ENCODE measurements around the gene SORCS2.
A peak's percentile ranks its signal among the peaks of the same experiment; 100 is the strongest.

SORCS2 gene

GRCh38 chr4:7361280-7361895 lies 169.1 kb downstream of the SORCS2 start:
- Histone ChIP-seq H2BK5ac (ENCODE audit: low read depth, low read length, poor library complexity) (no peak overlapping the region), H3K9me3 (ENCODE audit: insufficient read depth, low read depth, low read length) (peaks cover 4% of the 10 kb centered on the region), H3K4me2 (ENCODE audit: low read length) (no peak overlapping the region), H3K79me1 (ENCODE audit: low read length) (no peaks in the 10 kb centered on the region), H3K14ac (ENCODE audit: low read length) (no peak overlapping the region), H3K18ac (ENCODE audit: low read length) (no peak overlapping the region), H2BK120ac (ENCODE audit: insufficient read depth, low read length, poor library complexity) (no peak overlapping the region), H3K27ac (ENCODE audit: low read depth, low read length) (no peak overlapping the region), H3K36me3 (ENCODE audit: control insufficient read depth in 1 of 2, insufficient read depth in 2 of 2, low read length in 2 of 2) (no peaks in the 10 kb centered on the region), H3K4ac (ENCODE audit: low read depth, low read length) (no peak overlapping the region), H3K9ac (ENCODE audit: low read length) (no peak overlapping the region), H3K4me1 (ENCODE audit: control insufficient read depth in 1 of 2, insufficient read depth in 2 of 2, low read length in 2 of 2) (peaks cover 0 to 2% of the 10 kb centered on the region in 2 experiments), H2BK12ac (ENCODE audit: low read length) (no peak overlapping the region), H3K79me2 (ENCODE audit: control insufficient read depth, insufficient read depth, low read length, poor library complexity) (no peaks in the 10 kb centered on the region), H4K12ac (ENCODE audit: low read depth, low read length) (no peak overlapping the region), H2AFZ (ENCODE audit: insufficient read depth, low read length, poor library complexity) (no peak overlapping the region), H4K8ac (ENCODE audit: low read depth, low read length) (no peak overlapping the region), H3K4me3 (ENCODE audit: low read depth, low read length) (no peak overlapping the region), H3K23ac (ENCODE audit: low read length) (no peak overlapping the region), H3K27me3 (ENCODE audit: insufficient read depth, low read length) (no peaks in the 10 kb centered on the region), H2AK5ac (ENCODE audit: low read length) (no peak overlapping the region), H4K91ac (ENCODE audit: low read depth, low read length) (no peak overlapping the region)
- no peak for DNase-seq
- WGBS (ENCODE audit: extremely low coverage, insufficient coverage, insufficient read length): no CpG with 5 or more reads among the region's 14 CpGs

GRCh38 chr4:7362341-7362740 lies 170.0 kb downstream of the SORCS2 start:
- H3K4me2 ChIP-seq (ENCODE audit: low read length): no peak overlapping the region
- no peaks in the 10 kb centered on the region for H3K79me2 ChIP-seq (ENCODE audit: control insufficient read depth, insufficient read depth, low read length, poor library complexity)
- no peak overlapping the region for H4K12ac ChIP-seq (ENCODE audit: low read depth, low read length)
- no peak overlapping the region for H2BK5ac ChIP-seq (ENCODE audit: low read depth, low read length, poor library complexity)
- no peak overlapping the region for H4K91ac ChIP-seq (ENCODE audit: low read depth, low read length)
- no peak overlapping the region for H2BK12ac ChIP-seq (ENCODE audit: low read length)
- no peak overlapping the region for H3K4ac ChIP-seq (ENCODE audit: low read depth, low read length)
- H3K23ac ChIP-seq (ENCODE audit: low read length): no peak overlapping the region
- no peak overlapping the region for H3K27ac ChIP-seq (ENCODE audit: low read depth, low read length)
- no peak overlapping the region for H3K14ac ChIP-seq (ENCODE audit: low read length)
- no peaks in the 10 kb centered on the region for H3K79me1 ChIP-seq (ENCODE audit: low read length)
- no peak overlapping the region for H3K4me3 ChIP-seq (ENCODE audit: low read depth, low read length)
- H3K4me1 ChIP-seq (ENCODE audit: control insufficient read depth in 1 of 2, insufficient read depth in 2 of 2, low read length in 2 of 2): peaks cover 0 to 2% of the 10 kb centered on the region in 2 experiments
- H2AFZ ChIP-seq (ENCODE audit: insufficient read depth, low read length, poor library complexity): no peak overlapping the region
- no peak overlapping the region for H2AK5ac ChIP-seq (ENCODE audit: low read length)
- no peak overlapping the region for H4K8ac ChIP-seq (ENCODE audit: low read depth, low read length)
- H3K9ac ChIP-seq (ENCODE audit: low read length): no peak overlapping the region
- WGBS (ENCODE audit: extremely low coverage, insufficient coverage, insufficient read length): no CpG with 5 or more reads among the region's 2 CpGs
- no peak for DNase-seq
- H3K27me3 ChIP-seq (ENCODE audit: insufficient read depth, low read length): no peaks in the 10 kb centered on the region
- no peak overlapping the region for H2BK120ac ChIP-seq (ENCODE audit: insufficient read depth, low read length, poor library complexity)
- H3K18ac ChIP-seq (ENCODE audit: low read length): no peak overlapping the region
- H3K36me3 ChIP-seq (ENCODE audit: control insufficient read depth in 1 of 2, insufficient read depth in 2 of 2, low read length in 2 of 2): no peaks in the 10 kb centered on the region
- peaks cover 4% of the 10 kb centered on the region for H3K9me3 ChIP-seq (ENCODE audit: insufficient read depth, low read depth, low read length)

DNA sequence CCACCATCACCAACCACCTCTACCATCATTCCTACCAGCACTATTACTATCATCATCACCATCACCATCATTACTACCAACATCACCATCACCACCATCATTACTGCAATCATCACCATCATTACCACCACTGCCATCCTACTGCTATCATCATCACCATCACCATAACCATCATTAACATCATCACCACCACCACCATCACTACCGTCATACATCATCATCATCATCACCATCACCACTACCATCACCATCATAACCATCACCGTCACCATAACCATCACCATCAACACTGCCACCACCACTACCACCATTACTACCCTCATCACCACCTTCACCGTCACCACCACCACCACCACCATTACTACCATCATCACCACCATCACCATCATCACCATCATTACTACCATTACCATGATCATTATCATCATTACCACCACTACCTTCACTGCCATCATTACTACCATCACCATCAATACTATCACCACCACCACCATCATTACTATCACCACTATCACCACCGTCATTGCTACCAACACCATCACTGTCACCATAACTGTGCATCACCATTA lies 170.6 kb downstream of the SORCS2 start:
- no peak overlapping the region for H4K12ac ChIP-seq (ENCODE audit: low read depth, low read length)
- H3K4me3 ChIP-seq (ENCODE audit: low read depth, low read length): peak overlapping the region; percentile 41
- H2AK5ac ChIP-seq (ENCODE audit: low read length): no peak overlapping the region
- H2BK120ac ChIP-seq (ENCODE audit: insufficient read depth, low read length, poor library complexity): no peak overlapping the region
- H3K4me1 ChIP-seq (ENCODE audit: control insufficient read depth in 1 of 2, insufficient read depth in 2 of 2, low read length in 2 of 2): peaks cover 0 to 2% of the 10 kb centered on the region in 2 experiments
- H3K14ac ChIP-seq (ENCODE audit: low read length): no peak overlapping the region
- H3K18ac ChIP-seq (ENCODE audit: low read length): no peak overlapping the region
- no peak for DNase-seq
- no peak overlapping the region for H3K27ac ChIP-seq (ENCODE audit: low read depth, low read length)
- H3K4ac ChIP-seq (ENCODE audit: low read depth, low read length): no peak overlapping the region
- no peak overlapping the region for H4K8ac ChIP-seq (ENCODE audit: low read depth, low read length)
- 80% methylated on average over 1 of the region's 4 CpGs for WGBS (ENCODE audit: extremely low coverage, insufficient coverage, insufficient read length)
- H2BK5ac ChIP-seq (ENCODE audit: low read depth, low read length, poor library complexity): no peak overlapping the region
- no peak overlapping the region for H4K91ac ChIP-seq (ENCODE audit: low read depth, low read length)
- no peak overlapping the region for H3K9ac ChIP-seq (ENCODE audit: low read length)
- H2BK12ac ChIP-seq (ENCODE audit: low read length): no peak overlapping the region
- no peaks in the 10 kb centered on the region for H3K27me3 ChIP-seq (ENCODE audit: insufficient read depth, low read length)
- no peaks in the 10 kb centered on the region for H3K36me3 ChIP-seq (ENCODE audit: control insufficient read depth in 1 of 2, insufficient read depth in 2 of 2, low read length in 2 of 2)
- H3K23ac ChIP-seq (ENCODE audit: low read length): no peak overlapping the region
- H3K79me1 ChIP-seq (ENCODE audit: low read length): no peaks in the 10 kb centered on the region
- H3K79me2 ChIP-seq (ENCODE audit: control insufficient read depth, insufficient read depth, low read length, poor library complexity): no peaks in the 10 kb centered on the region
- H3K4me2 ChIP-seq (ENCODE audit: low read length): no peak overlapping the region
- peaks cover 4% of the 10 kb centered on the region for H3K9me3 ChIP-seq (ENCODE audit: insufficient read depth, low read depth, low read length)
- no peak overlapping the region for H2AFZ ChIP-seq (ENCODE audit: insufficient read depth, low read length, poor library complexity)

- Histone ChIP-seq H3K27ac (ENCODE audit: low read depth, low read length) (no peak overlapping the region), H3K4ac (ENCODE audit: low read depth, low read length) (no peak overlapping the region), H3K79me2 (ENCODE audit: control insufficient read depth, insufficient read depth, low read length, poor library complexity) (no peaks in the 10 kb centered on the region), H3K9ac (ENCODE audit: low read length) (no peak overlapping the region), H3K14ac (ENCODE audit: low read length) (no peak overlapping the region), H2BK120ac (ENCODE audit: insufficient read depth, low read length, poor library complexity) (no peak overlapping the region), H3K27me3 (ENCODE audit: insufficient read depth, low read length) (no peaks in the 10 kb centered on the region), H2BK12ac (ENCODE audit: low read length) (no peak overlapping the region), H3K18ac (ENCODE audit: low read length) (no peak overlapping the region), H3K23ac (ENCODE audit: low read length) (no peak overlapping the region), H2AK5ac (ENCODE audit: low read length) (no peak overlapping the region), H3K4me3 (ENCODE audit: low read depth, low read length) (no peak overlapping the region), H3K4me2 (ENCODE audit: low read length) (no peak overlapping the region), H4K91ac (ENCODE audit: low read depth, low read length) (no peak overlapping the region), H4K8ac (ENCODE audit: low read depth, low read length) (no peak overlapping the region), H4K12ac (ENCODE audit: low read depth, low read length) (no peak overlapping the region), H2AFZ (ENCODE audit: insufficient read depth, low read length, poor library complexity) (no peak overlapping the region), H2BK5ac (ENCODE audit: low read depth, low read length, poor library complexity) (no peak overlapping the region), H3K4me1 (ENCODE audit: control insufficient read depth in 1 of 2, insufficient read depth in 2 of 2, low read length in 2 of 2) (no peaks in the 10 kb centered on the region), H3K9me3 (ENCODE audit: insufficient read depth, low read depth, low read length) (peaks cover 4% of the 10 kb centered on the region), H3K79me1 (ENCODE audit: low read length) (no peaks in the 10 kb centered on the region), H3K36me3 (ENCODE audit: control insufficient read depth in 1 of 2, insufficient read depth in 2 of 2, low read length in 2 of 2) (no peaks in the 10 kb centered on the region)
- no CpG with 5 or more reads among the region's 5 CpGs for WGBS (ENCODE audit: extremely low coverage, insufficient coverage, insufficient read length)
- no peak for DNase-seq
Measured at GRCh38 chr4:7364979-7365378, 172.6 kb downstream of the SORCS2 start.

Data from trophoblast cell (in vitro differentiated cells and primary cell).